ENCODE data around the gene CHRNA4. TPM values are rescaled to one million over a fixed set of nuclear protein-coding genes. Genes with fewer than 3 reads are reported as not detected.

CHRNA4 gene
- total and polyA plus RNA-seq, 2 of the 13 experiments (the other 11 are each of a cell fraction or from before 2014, with no cell fraction given) = not detected

- TF ChIP-seq ZNF781 (CRISPR knock-in tag; IDR thresholded peaks at IDR 0.05; ENCODE audit: borderline replicate concordance, not compliant biosample characterization) (no peak), EEA1 (CRISPR knock-in tag; IDR thresholded peaks at IDR 0.05; ENCODE audit: borderline replicate concordance) (no peak), ZNF296 (CRISPR knock-in tag; conservative IDR thresholded peaks at IDR 0.05) (0 out of 2 replicates have a peak, but pooled peaks have one; percentile 11), SIN3B (IDR thresholded peaks at IDR 0.05; ENCODE audit: low read length) (no peak), ZNF468 (CRISPR knock-in tag; IDR thresholded peaks at IDR 0.05) (no peak), HMG20A (CRISPR knock-in tag; IDR thresholded peaks at IDR 0.05; ENCODE audit: borderline replicate concordance) (no peak), SOX5 (CRISPR knock-in tag; IDR thresholded peaks at IDR 0.05; ENCODE audit: borderline replicate concordance) (no peak), ZNF460 (CRISPR knock-in tag; IDR thresholded peaks at IDR 0.05; ENCODE audit: borderline replicate concordance) (no peak), PTBP1 (IDR thresholded peaks at IDR 0.05; ENCODE audit: low read depth, low read length, poor library complexity, severe bottlenecking) (no peak), ASH2L (IDR thresholded peaks at IDR 0.05; ENCODE audit: insufficient read length, low read depth, low read length) (no peak), ZNF644 (CRISPR knock-in tag; IDR thresholded peaks at IDR 0.05; ENCODE audit: low read depth) (no peak), TARDBP (CRISPR knock-in tag; IDR thresholded peaks at IDR 0.05) (peak; percentile 42; the same call in 1 of the 2 replicates), REST (IDR thresholded peaks at IDR 0.05; ENCODE audit: borderline replicate concordance in 1 of 2, low read depth in 1 of 2, low read length in 2 of 2) (no peak), RFX3 (CRISPR knock-in tag; IDR thresholded peaks at IDR 0.05) (no peak), KLF16 (CRISPR knock-in tag; IDR thresholded peaks at IDR 0.05) (no peak), ZNF274 (CRISPR knock-in tag; IDR thresholded peaks at IDR 0.05) (no peak), ARID2 (CRISPR knock-in tag; IDR thresholded peaks at IDR 0.05; ENCODE audit: borderline replicate concordance) (no peak), GABPB1 (CRISPR knock-in tag; IDR thresholded peaks at IDR 0.05) (no peak; the same call in 1 of the 2 replicates), JUN (CRISPR knock-in tag; IDR thresholded peaks at IDR 0.05) (no peak), IRX3 (CRISPR knock-in tag; IDR thresholded peaks at IDR 0.05; ENCODE audit: borderline replicate concordance, low read depth) (0 out of 2 replicates have a peak, but pooled peaks have one; percentile 46), FOXK2 (IDR thresholded peaks at IDR 0.05) (no peak), ZNF317 (CRISPR knock-in tag; IDR thresholded peaks at IDR 0.05) (no peak), ZNF883 (CRISPR knock-in tag; IDR thresholded peaks at IDR 0.05; ENCODE audit: not compliant biosample characterization) (no peak)
- TF ChIP-seq, protein P1, sequence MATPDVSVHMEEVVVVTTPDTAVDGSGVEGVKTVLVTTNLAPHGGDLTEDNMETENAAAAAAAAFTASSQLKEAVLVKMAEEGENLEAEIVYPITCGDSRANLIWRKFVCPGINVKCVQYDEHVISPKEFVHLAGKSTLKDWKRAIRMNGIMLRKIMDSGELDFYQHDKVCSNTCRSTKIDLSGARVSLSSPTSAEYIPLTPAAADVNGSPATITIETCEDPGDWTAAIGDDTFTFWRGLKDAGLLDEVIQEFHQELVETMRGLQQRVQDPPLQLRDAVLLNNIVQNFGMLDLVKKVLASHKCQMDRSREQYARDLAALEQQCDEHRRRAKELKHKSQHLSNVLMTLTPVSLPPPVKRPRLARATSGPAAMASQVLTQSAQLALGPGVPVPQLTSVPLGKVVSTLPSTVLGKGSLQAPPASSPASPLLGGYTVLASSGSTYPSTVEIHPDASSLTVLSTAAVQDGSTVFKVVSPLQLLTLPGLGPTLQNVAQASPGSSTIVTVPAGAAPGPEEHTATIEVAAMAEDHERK (CRISPR knock-in tag; IDR thresholded peaks at IDR 0.05; ENCODE audit: low read depth) = no peak
Measured at GRCh38 chr20:63376283-63377250, 15.4 kb upstream of the CHRNA4 start (continued).
